Measurements from ENCODE around the gene CLASRP.

DNA sequence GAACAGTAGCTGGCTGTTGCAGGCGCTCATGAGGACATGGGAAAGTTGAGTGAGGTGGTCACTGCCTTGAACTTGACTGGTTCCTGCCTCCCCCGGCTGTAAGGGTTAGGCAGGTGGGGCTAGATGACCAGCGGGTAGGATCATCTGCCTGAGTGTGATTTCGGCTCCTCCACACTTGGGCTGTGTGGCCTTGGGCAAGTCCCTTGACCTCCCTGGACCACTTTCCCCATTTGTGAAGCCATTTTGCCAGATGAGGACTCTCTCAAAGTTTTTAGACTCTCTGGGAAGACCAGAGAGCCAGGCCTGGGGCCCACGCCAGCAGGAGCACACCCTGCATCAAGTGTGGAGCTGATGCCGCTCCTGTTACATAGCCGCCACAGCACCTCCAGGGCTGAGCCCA, 63.6 kb downstream of the CLASRP start:
- TF ChIP-seq EP300 (IDR thresholded peaks at IDR 0.05) (no peak), POLR2A (IDR thresholded peaks at IDR 0.05) (no peak)
- TF ChIP-seq, protein P1, sequence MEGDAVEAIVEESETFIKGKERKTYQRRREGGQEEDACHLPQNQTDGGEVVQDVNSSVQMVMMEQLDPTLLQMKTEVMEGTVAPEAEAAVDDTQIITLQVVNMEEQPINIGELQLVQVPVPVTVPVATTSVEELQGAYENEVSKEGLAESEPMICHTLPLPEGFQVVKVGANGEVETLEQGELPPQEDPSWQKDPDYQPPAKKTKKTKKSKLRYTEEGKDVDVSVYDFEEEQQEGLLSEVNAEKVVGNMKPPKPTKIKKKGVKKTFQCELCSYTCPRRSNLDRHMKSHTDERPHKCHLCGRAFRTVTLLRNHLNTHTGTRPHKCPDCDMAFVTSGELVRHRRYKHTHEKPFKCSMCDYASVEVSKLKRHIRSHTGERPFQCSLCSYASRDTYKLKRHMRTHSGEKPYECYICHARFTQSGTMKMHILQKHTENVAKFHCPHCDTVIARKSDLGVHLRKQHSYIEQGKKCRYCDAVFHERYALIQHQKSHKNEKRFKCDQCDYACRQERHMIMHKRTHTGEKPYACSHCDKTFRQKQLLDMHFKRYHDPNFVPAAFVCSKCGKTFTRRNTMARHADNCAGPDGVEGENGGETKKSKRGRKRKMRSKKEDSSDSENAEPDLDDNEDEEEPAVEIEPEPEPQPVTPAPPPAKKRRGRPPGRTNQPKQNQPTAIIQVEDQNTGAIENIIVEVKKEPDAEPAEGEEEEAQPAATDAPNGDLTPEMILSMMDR (IDR thresholded peaks at IDR 0.05): no peak
